HG03575 (cell line): ENCODE measurements around the gene KAZN.

Experiments
- ATAC-seq: cut with Tn5 transposase; IDR thresholded peaks from one replicate; pipeline ENCODE4 v1.9.1; 2021; ENCODE audit not compliant: unreplicated experiment, insufficient number of reproducible peaks, low FRiP score; ENCODE audit errors: extremely low read depth

Gene KAZN

GRCh38 chr1:14794906-14795305 lies 196.4 kb downstream of the KAZN start:
- no peak for ATAC-seq

- no peak for ATAC-seq
Observed at GRCh38 chr1:14795589-14795988, 197.1 kb downstream of the KAZN start.

GRCh38 chr1:14800014-14800413 lies 201.5 kb downstream of the KAZN start:
- no peak for ATAC-seq

GRCh38 chr1:14800500-14801076 lies 202.1 kb downstream of the KAZN start:
- no peak for ATAC-seq

GRCh38 chr1:14803002-14803789 lies 204.7 kb downstream of the KAZN start:
- no peak for ATAC-seq

- no peak for ATAC-seq
Observed at GRCh38 chr1:14804626-14805025, 206.1 kb downstream of the KAZN start.

- ATAC-seq, result no peak
Observed at GRCh38 chr1:14806772-14807171, 208.3 kb downstream of the KAZN start.

GRCh38 chr1:14808768-14809167 lies 210.3 kb downstream of the KAZN start:
- ATAC-seq, result no peak

GRCh38 chr1:14809191-14809981 lies 210.9 kb downstream of the KAZN start:
- no peak for ATAC-seq

- ATAC-seq, result no peak
Observed at GRCh38 chr1:14810595-14811361, 212.3 kb downstream of the KAZN start.

- ATAC-seq, result no peak
Observed at GRCh38 chr1:14811573-14811972, 213.1 kb downstream of the KAZN start.

GRCh38 chr1:14812189-14812588 lies 213.7 kb downstream of the KAZN start:
- no peak for ATAC-seq

- ATAC-seq, result no peak
Observed at GRCh38 chr1:14815175-14815877, 216.8 kb downstream of the KAZN start.

GRCh38 chr1:14817223-14818170 lies 219.0 kb downstream of the KAZN start:
- no peak for ATAC-seq

- no peak for ATAC-seq
Observed at GRCh38 chr1:14820295-14821085, 222.0 kb downstream of the KAZN start.

- ATAC-seq, result no peak
Observed at GRCh38 chr1:14822493-14822892, 224.0 kb downstream of the KAZN start.

- no peak for ATAC-seq
Observed at GRCh38 chr1:14822996-14823395, 224.5 kb downstream of the KAZN start.
